Fibroblast of lung (primary cell): ENCODE data around the gene MAML3. TPM values are rescaled to one million over a fixed set of nuclear protein-coding genes. Genes with fewer than 3 reads are reported as not detected.

Experiments used
- DNase-seq, 2 donors: peaks; one replicate each; pipeline versions ENCODE4 v3.0.0 to v3.0.0-alpha.2; 2010; ENCODE audit warnings: low read depth in 2 of 2
- H2AFZ ChIP-seq: 2 replicates; pipeline ENCODE4 v1.5.1; 2012; ENCODE audit warnings: low read length, control low read depth, inconsistent platforms
- H3K27ac ChIP-seq: 2 replicates; pipeline ENCODE4 v1.5.1; 2011; ENCODE audit warnings: low read length, control low read depth; ENCODE audit not compliant: insufficient read depth
- H3K27me3 ChIP-seq: 2 replicates; pipeline ENCODE4 v1.5.1; 2011; ENCODE audit warnings: mild to moderate bottlenecking, low read length; ENCODE audit not compliant: control insufficient read depth, insufficient read depth
- H3K36me3 ChIP-seq: 2 replicates; pipeline ENCODE4 v1.5.1; 2011; ENCODE audit warnings: low read length; ENCODE audit not compliant: control insufficient read depth, insufficient read depth
- H3K4me1 ChIP-seq: 2 replicates; pipeline ENCODE4 v1.5.1; 2011; ENCODE audit warnings: low read length; ENCODE audit not compliant: control insufficient read depth, insufficient read depth; ENCODE audit errors: extremely low read depth
- H3K4me2 ChIP-seq: 2 replicates; pipeline ENCODE4 v1.5.1; 2011; ENCODE audit warnings: low read length, control low read depth; ENCODE audit not compliant: insufficient read depth; ENCODE audit errors: extremely low read depth
- H3K4me3 ChIP-seq, 4 experiments: fragments of 200-600 bp in 1 of 4; sonication (generic) in 1 of 4; replicated peaks in 1 of 4; 2 replicates each; pipeline ENCODE4 v1.5.1; 2011 to 2016; ENCODE audit warnings: low read length in 4 of 4, low read depth in 3 of 4, mild to moderate bottlenecking in 3 of 4, control low read depth in 2 of 4, inconsistent platforms in 1 of 4, mixed read lengths in 1 of 4; ENCODE audit not compliant: insufficient read depth in 1 of 4; ENCODE audit errors: control extremely low read depth in 1 of 4
- H3K79me2 ChIP-seq: 2 replicates; pipeline ENCODE4 v1.5.1; 2012; ENCODE audit warnings: mild to moderate bottlenecking, low read length, inconsistent platforms; ENCODE audit not compliant: control insufficient read depth, insufficient read depth
- H3K9ac ChIP-seq: 2 replicates; pipeline ENCODE4 v1.5.1; 2011; ENCODE audit warnings: mild to moderate bottlenecking, low read length, control low read depth; ENCODE audit not compliant: insufficient read depth
- H3K9me3 ChIP-seq: 2 replicates; pipeline ENCODE4 v1.5.1; 2012; ENCODE audit warnings: low read depth, low read length; ENCODE audit not compliant: control insufficient read depth, insufficient read depth
- H4K20me1 ChIP-seq: 2 replicates; pipeline ENCODE4 v1.5.1; 2011; ENCODE audit warnings: low read length; ENCODE audit not compliant: control insufficient read depth, insufficient read depth; ENCODE audit errors: extremely low read depth
- EZH2 ChIP-seq: IDR thresholded peaks from 2 replicates; pipeline ENCODE4 v1.5.1; 2012; ENCODE audit warnings: low read length, control low read depth, mild to moderate bottlenecking; ENCODE audit errors: missing control alignments
- polyA plus RNA-seq, 2 donors: library from polyadenylated mRNA; depleted of rRNA in 1 of 2; stranded (reverse) in 1 of 2; unstranded in 1 of 2; fragments of >200 nt; gene quantifications; 2 replicates each; pipeline ENCODE4 v1.2.1, GENCODE V29; 2011 to 2012; ENCODE audit warnings: missing spikeins in 1 of 2
- total RNA-seq: library from RNA; depleted of rRNA; stranded (reverse); fragments of >200 nt; gene quantifications from 2 replicates; pipeline ENCODE4 v1.2.1, GENCODE V29; 2014
- TF ChIP-seq, protein P1 (sequence below), 2 donors: IDR thresholded peaks in 1 of 2; conservative IDR thresholded peaks in 1 of 2; 1 replicate in 1 of 2; 2 replicates in 1 of 2; pipeline ENCODE4 v1.5.1; 2011 to 2012; ENCODE audit warnings: low read length in 2 of 2, control low read depth in 1 of 2, inconsistent platforms in 1 of 2, low read depth in 1 of 2, mild to moderate bottlenecking in 1 of 2

The MAML3 gene
- total and polyA plus RNA-seq, 2 donors (not counting 1 experiment from before 2014, with no cell fraction given): 2.0 to 2.8 TPM

- Histone ChIP-seq H4K20me1 (no peaks in the 10 kb centered on the region), H3K27me3 (no peaks in the 10 kb centered on the region), H3K9me3 (no peaks in the 10 kb centered on the region), H3K4me1 (peaks cover 2% of the 10 kb centered on the region), H3K9ac (no peak overlapping the region), H2AFZ (no peak overlapping the region), H3K27ac (peak overlapping the region; percentile 45), H3K4me3 (no peak overlapping the region), H3K79me2 (no peaks in the 10 kb centered on the region), H3K4me2 (no peak overlapping the region), H3K36me3 (no peaks in the 10 kb centered on the region)
- TF ChIP-seq, protein P1, sequence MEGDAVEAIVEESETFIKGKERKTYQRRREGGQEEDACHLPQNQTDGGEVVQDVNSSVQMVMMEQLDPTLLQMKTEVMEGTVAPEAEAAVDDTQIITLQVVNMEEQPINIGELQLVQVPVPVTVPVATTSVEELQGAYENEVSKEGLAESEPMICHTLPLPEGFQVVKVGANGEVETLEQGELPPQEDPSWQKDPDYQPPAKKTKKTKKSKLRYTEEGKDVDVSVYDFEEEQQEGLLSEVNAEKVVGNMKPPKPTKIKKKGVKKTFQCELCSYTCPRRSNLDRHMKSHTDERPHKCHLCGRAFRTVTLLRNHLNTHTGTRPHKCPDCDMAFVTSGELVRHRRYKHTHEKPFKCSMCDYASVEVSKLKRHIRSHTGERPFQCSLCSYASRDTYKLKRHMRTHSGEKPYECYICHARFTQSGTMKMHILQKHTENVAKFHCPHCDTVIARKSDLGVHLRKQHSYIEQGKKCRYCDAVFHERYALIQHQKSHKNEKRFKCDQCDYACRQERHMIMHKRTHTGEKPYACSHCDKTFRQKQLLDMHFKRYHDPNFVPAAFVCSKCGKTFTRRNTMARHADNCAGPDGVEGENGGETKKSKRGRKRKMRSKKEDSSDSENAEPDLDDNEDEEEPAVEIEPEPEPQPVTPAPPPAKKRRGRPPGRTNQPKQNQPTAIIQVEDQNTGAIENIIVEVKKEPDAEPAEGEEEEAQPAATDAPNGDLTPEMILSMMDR (conservative IDR thresholded peaks at IDR 0.05 in 1 of 2, IDR thresholded peaks at IDR 0.05 in 1 of 2; ENCODE audit: low read depth in 1 of 2, low read length in 2 of 2): no peak
- DNase-seq: peak; percentile 89 to 98
Measured at GRCh38 chr4:139872274-139872673, 281.7 kb downstream of the MAML3 start.

GRCh38 chr4:139869810-139870209 lies 284.2 kb downstream of the MAML3 start:
- Histone ChIP-seq H2AFZ (no peak overlapping the region), H3K4me1 (peaks cover 2% of the 10 kb centered on the region), H3K79me2 (no peaks in the 10 kb centered on the region), H3K27me3 (no peaks in the 10 kb centered on the region), H3K4me3 (no peak overlapping the region), H3K9me3 (no peaks in the 10 kb centered on the region), H4K20me1 (no peaks in the 10 kb centered on the region), H3K4me2 (no peak overlapping the region), H3K9ac (no peak overlapping the region), H3K36me3 (no peaks in the 10 kb centered on the region), H3K27ac (no peak overlapping the region)
- DNase-seq: no peak
- TF ChIP-seq, protein P1 (conservative IDR thresholded peaks at IDR 0.05 in 1 of 2, IDR thresholded peaks at IDR 0.05 in 1 of 2; ENCODE audit: low read depth in 1 of 2, low read length in 2 of 2): no peak

DNA sequence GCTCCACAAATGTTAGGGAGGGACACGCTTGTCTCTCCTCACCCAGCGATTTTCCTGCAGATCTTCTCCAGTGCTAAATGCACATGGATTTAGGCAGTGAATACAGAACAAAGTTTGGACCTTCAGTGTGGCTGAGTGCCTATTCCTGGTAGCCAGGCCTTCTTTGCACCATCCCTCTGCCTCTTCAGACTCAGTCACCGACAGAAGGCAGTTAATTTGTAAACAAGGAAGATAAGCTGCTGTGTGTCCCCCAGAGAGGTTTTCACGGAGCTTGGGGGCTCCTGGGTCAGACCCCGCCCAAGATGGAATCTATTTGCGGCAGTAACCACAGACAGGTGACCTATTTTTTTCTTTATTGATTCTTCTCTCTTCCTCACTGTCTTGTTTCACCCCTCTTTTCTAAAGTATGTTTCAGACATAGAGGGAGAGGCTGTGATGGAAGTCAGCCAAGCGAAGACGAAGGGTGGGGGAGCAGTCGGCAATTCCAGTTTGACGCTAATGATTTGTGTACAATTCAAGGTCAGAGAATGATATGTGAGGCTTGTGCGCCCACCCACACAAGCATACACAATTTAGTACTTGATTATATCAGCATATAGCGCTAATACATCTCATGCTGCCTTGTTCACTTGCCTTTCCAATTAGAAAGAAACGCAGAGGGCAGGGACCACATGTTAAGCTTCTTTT lies 287.6 kb downstream of the MAML3 start:
- Histone ChIP-seq H2AFZ (peak overlapping the region; percentile 34), H3K36me3 (no peaks in the 10 kb centered on the region), H4K20me1 (no peaks in the 10 kb centered on the region), H3K27me3 (no peaks in the 10 kb centered on the region), H3K4me1 (no peaks in the 10 kb centered on the region), H3K4me3 (no peak overlapping the region), H3K9me3 (no peaks in the 10 kb centered on the region), H3K27ac (no peak overlapping the region), H3K79me2 (no peaks in the 10 kb centered on the region), H3K9ac (no peak overlapping the region), H3K4me2 (no peak overlapping the region)
- TF ChIP-seq EZH2: no peak
- TF ChIP-seq, protein P1 (conservative IDR thresholded peaks at IDR 0.05 in 1 of 2, IDR thresholded peaks at IDR 0.05 in 1 of 2; ENCODE audit: low read depth in 1 of 2, low read length in 2 of 2): no peak
- DNase-seq: peak in 1 of 2 donors; percentile 23
